Measurements from ENCODE around the gene GRID2. TPM values are rescaled to one million over a fixed set of nuclear protein-coding genes. Genes with fewer than 3 reads are reported as not detected.

GRID2 gene
- total and polyA plus RNA-seq, 10 of the 15 experiments (the other 5 are each of a cell fraction or from before 2014, with no cell fraction given) = not detected

DNA sequence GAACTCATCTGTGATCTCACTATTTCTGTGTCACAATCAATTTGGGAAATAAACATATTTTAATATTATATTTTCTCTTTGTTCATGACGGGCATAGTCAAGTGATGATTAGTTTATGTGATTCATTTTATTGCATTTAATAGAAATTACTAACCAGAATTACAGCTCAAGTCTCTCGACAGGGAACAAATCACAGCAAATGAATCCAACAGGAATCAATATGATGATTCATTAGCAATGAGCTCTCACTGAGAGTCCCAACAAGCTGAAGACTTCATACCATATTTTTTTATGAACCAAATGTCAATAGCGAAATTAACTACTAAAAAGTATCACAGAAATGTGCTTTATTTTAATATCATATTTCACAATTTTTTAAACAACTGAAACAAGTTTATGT, 649.7 kb downstream of the GRID2 start:
- Histone ChIP-seq H3K4me2 (ENCODE audit: control insufficient read depth, insufficient read depth) (no peak overlapping the region), H3K9ac (ENCODE audit: control insufficient read depth, insufficient read depth, low read length) (no peak overlapping the region), H3K27ac (ENCODE audit: control insufficient read depth, insufficient read depth) (no peak overlapping the region), H3K9me3 (replicated peaks; ENCODE audit: control insufficient read depth, insufficient read depth, low read length) (no peaks in the 10 kb centered on the region), H3K27me3 (replicated peaks in 1 of 2; ENCODE audit: control insufficient read depth in 2 of 2, insufficient read depth in 2 of 2, low read length in 1 of 2) (no peaks in the 10 kb centered on the region), H3K36me3 (ENCODE audit: control insufficient read depth in 2 of 2, insufficient read depth in 2 of 2, low read length in 1 of 2) (no peaks in the 10 kb centered on the region), H3K4me3 (no peak overlapping the region), H4K20me1 (ENCODE audit: control insufficient read depth, insufficient read depth) (no peaks in the 10 kb centered on the region), H2AFZ (ENCODE audit: control insufficient read depth, low read depth, low read length) (no peak overlapping the region), H3K4me1 (ENCODE audit: control insufficient read depth, insufficient read depth, low read length) (no peaks in the 10 kb centered on the region), H3K79me2 (ENCODE audit: control insufficient read depth, insufficient read depth, low read length) (no peaks in the 10 kb centered on the region)
- 0% methylated on average over 3 of the region's 3 CpGs for WGBS (ENCODE audit: insufficient coverage, insufficient replicate concordance, low lambda C conversion rate, missing lambda C conversion rate)
- FAIRE-seq (no peak), DNase-seq (ENCODE audit: low read depth, low spot score) (no peak), ATAC-seq (no peak)
- in situ Hi-C loops (cut with MboI) (no loop called here), intact Hi-C loops (cut with micrococcal nuclease; ENCODE audit: unreplicated experiment) (no loop called here)
- SMC1A ChIA-PET (ENCODE audit: uncharacterized antibody, unreplicated experiment) = interaction anchor here (0.6 kb wide), 1 partner anchor 104 kb away, joined by 3 read pairs; no protein-coding TSS in a partner anchor
- CTCF ChIA-PET = no interaction called here
- RAD21 ChIA-PET (ENCODE audit: unreplicated experiment) = no interaction called here
- POLR2A ChIA-PET = no interaction called here
- BruUV-seq (replicated peaks) = no TSS peak
- TF ChIP-seq, protein P1, sequence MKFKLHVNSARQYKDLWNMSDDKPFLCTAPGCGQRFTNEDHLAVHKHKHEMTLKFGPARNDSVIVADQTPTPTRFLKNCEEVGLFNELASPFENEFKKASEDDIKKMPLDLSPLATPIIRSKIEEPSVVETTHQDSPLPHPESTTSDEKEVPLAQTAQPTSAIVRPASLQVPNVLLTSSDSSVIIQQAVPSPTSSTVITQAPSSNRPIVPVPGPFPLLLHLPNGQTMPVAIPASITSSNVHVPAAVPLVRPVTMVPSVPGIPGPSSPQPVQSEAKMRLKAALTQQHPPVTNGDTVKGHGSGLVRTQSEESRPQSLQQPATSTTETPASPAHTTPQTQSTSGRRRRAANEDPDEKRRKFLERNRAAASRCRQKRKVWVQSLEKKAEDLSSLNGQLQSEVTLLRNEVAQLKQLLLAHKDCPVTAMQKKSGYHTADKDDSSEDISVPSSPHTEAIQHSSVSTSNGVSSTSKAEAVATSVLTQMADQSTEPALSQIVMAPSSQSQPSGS (IDR thresholded peaks at IDR 0.05; ENCODE audit: low read length) = no peak
- no peak for TF ChIP-seq SREBF2 (IDR thresholded peaks at IDR 0.05; ENCODE audit: low read length)
- no peak for TF ChIP-seq IKZF1 (conservative IDR thresholded peaks at IDR 0.05)
- TF ChIP-seq, protein P2, sequence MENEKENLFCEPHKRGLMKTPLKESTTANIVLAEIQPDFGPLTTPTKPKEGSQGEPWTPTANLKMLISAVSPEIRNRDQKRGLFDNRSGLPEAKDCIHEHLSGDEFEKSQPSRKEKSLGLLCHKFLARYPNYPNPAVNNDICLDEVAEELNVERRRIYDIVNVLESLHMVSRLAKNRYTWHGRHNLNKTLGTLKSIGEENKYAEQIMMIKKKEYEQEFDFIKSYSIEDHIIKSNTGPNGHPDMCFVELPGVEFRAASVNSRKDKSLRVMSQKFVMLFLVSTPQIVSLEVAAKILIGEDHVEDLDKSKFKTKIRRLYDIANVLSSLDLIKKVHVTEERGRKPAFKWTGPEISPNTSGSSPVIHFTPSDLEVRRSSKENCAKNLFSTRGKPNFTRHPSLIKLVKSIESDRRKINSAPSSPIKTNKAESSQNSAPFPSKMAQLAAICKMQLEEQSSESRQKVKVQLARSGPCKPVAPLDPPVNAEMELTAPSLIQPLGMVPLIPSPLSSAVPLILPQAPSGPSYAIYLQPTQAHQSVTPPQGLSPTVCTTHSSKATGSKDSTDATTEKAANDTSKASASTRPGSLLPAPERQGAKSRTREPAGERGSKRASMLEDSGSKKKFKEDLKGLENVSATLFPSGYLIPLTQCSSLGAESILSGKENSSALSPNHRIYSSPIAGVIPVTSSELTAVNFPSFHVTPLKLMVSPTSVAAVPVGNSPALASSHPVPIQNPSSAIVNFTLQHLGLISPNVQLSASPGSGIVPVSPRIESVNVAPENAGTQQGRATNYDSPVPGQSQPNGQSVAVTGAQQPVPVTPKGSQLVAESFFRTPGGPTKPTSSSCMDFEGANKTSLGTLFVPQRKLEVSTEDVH (IDR thresholded peaks at IDR 0.05; ENCODE audit: low read depth, partially characterized antibody) = no peak
- TF ChIP-seq, protein P3, sequence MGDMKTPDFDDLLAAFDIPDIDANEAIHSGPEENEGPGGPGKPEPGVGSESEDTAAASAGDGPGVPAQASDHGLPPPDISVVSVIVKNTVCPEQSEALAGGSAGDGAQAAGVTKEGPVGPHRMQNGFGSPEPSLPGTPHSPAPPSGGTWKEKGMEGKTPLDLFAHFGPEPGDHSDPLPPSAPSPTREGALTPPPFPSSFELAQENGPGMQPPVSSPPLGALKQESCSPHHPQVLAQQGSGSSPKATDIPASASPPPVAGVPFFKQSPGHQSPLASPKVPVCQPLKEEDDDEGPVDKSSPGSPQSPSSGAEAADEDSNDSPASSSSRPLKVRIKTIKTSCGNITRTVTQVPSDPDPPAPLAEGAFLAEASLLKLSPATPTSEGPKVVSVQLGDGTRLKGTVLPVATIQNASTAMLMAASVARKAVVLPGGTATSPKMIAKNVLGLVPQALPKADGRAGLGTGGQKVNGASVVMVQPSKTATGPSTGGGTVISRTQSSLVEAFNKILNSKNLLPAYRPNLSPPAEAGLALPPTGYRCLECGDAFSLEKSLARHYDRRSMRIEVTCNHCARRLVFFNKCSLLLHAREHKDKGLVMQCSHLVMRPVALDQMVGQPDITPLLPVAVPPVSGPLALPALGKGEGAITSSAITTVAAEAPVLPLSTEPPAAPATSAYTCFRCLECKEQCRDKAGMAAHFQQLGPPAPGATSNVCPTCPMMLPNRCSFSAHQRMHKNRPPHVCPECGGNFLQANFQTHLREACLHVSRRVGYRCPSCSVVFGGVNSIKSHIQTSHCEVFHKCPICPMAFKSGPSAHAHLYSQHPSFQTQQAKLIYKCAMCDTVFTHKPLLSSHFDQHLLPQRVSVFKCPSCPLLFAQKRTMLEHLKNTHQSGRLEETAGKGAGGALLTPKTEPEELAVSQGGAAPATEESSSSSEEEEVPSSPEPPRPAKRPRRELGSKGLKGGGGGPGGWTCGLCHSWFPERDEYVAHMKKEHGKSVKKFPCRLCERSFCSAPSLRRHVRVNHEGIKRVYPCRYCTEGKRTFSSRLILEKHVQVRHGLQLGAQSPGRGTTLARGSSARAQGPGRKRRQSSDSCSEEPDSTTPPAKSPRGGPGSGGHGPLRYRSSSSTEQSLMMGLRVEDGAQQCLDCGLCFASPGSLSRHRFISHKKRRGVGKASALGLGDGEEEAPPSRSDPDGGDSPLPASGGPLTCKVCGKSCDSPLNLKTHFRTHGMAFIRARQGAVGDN (IDR thresholded peaks at IDR 0.05) = no peak
- no peak for TF ChIP-seq NFYB (IDR thresholded peaks at IDR 0.05; ENCODE audit: insufficient read depth, low read depth, low read length)
- TF ChIP-seq, protein P4, sequence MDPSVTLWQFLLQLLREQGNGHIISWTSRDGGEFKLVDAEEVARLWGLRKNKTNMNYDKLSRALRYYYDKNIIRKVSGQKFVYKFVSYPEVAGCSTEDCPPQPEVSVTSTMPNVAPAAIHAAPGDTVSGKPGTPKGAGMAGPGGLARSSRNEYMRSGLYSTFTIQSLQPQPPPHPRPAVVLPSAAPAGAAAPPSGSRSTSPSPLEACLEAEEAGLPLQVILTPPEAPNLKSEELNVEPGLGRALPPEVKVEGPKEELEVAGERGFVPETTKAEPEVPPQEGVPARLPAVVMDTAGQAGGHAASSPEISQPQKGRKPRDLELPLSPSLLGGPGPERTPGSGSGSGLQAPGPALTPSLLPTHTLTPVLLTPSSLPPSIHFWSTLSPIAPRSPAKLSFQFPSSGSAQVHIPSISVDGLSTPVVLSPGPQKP (IDR thresholded peaks at IDR 0.05; ENCODE audit: low read depth, low read length) = no peak

Data from GM12878 (cell line).